GM19023 (cell line): ENCODE measurements around the gene CYP21A2.
"Not testable (repeated sequence)": the region's sequence is repeated elsewhere in the genome, so short reads cannot be mapped to it uniquely, and the experiment has no call there.

Experiments
- ATAC-seq: cut with Tn5 transposase; IDR thresholded peaks from one replicate; pipeline ENCODE4 v1.9.1; 2021; ENCODE audit warnings: mild to moderate bottlenecking, moderate library complexity; ENCODE audit not compliant: unreplicated experiment

Gene CYP21A2

GRCh38 chr6:32050562-32050961 is 12.3 kb downstream of the CYP21A2 start:
- ATAC-seq = no peak

- ATAC-seq = not testable (repeated sequence)
Observed at GRCh38 chr6:32052626-32053025, 14.4 kb downstream of the CYP21A2 start.

GRCh38 chr6:32053314-32053713 is 15.1 kb downstream of the CYP21A2 start:
- not testable (repeated sequence) for ATAC-seq

- not testable (repeated sequence) for ATAC-seq
Observed at GRCh38 chr6:32055756-32056155, 17.5 kb downstream of the CYP21A2 start.

- ATAC-seq = no peak
Observed at GRCh38 chr6:32056254-32056653, 18.0 kb downstream of the CYP21A2 start.

GRCh38 chr6:32057966-32058365 is 19.8 kb downstream of the CYP21A2 start:
- ATAC-seq = no peak

GRCh38 chr6:32058511-32058963 is 20.3 kb downstream of the CYP21A2 start:
- ATAC-seq = no peak

- no peak for ATAC-seq
Observed at GRCh38 chr6:32060966-32061655, 22.9 kb downstream of the CYP21A2 start.

- no peak for ATAC-seq
Observed at GRCh38 chr6:32064706-32065105, 26.5 kb downstream of the CYP21A2 start.

GRCh38 chr6:32067521-32067920 is 29.3 kb downstream of the CYP21A2 start:
- ATAC-seq = not testable (repeated sequence)

GRCh38 chr6:32068315-32068714 is 30.1 kb downstream of the CYP21A2 start:
- ATAC-seq = not testable (repeated sequence)

GRCh38 chr6:32068867-32069266 is 30.7 kb downstream of the CYP21A2 start:
- no peak for ATAC-seq

- ATAC-seq = no peak
Observed at GRCh38 chr6:32069460-32069859, 31.2 kb downstream of the CYP21A2 start.

- no peak for ATAC-seq
Observed at GRCh38 chr6:32069878-32070515, 31.8 kb downstream of the CYP21A2 start.

GRCh38 chr6:32070814-32071543 is 32.8 kb downstream of the CYP21A2 start:
- no peak for ATAC-seq

GRCh38 chr6:32073101-32073500 is 34.9 kb downstream of the CYP21A2 start:
- no peak for ATAC-seq

GRCh38 chr6:32073613-32074012 is 35.4 kb downstream of the CYP21A2 start:
- no peak for ATAC-seq

- no peak for ATAC-seq
Observed at GRCh38 chr6:32074996-32075532, 36.8 kb downstream of the CYP21A2 start.

- ATAC-seq = no peak
Observed at GRCh38 chr6:32075781-32076180, 37.6 kb downstream of the CYP21A2 start.

- no peak for ATAC-seq
Observed at GRCh38 chr6:32076321-32076809, 38.1 kb downstream of the CYP21A2 start.

GRCh38 chr6:32079566-32080290 is 41.5 kb downstream of the CYP21A2 start:
- ATAC-seq = no peak
